Fibroblast of pulmonary artery (primary cell): Measurements from ENCODE around the gene PCSK5.

Source experiments
- DNase-seq: peaks from one replicate; pipeline ENCODE4 v3.0.0-alpha.2; 2010; ENCODE audit warnings: low read depth
- H3K4me3 ChIP-seq: replicated peaks from 2 replicates; pipeline ENCODE4 v1.5.1; 2011; ENCODE audit warnings: low read depth, mild to moderate bottlenecking, control low read depth, low read length, moderate library complexity
- TF ChIP-seq, protein P1 (sequence below): IDR thresholded peaks from 2 replicates; pipeline ENCODE4 v1.5.1; 2011; ENCODE audit warnings: mild to moderate bottlenecking, control low read depth, low read length, inconsistent platforms; ENCODE audit errors: missing control alignments

PCSK5 gene

DNA sequence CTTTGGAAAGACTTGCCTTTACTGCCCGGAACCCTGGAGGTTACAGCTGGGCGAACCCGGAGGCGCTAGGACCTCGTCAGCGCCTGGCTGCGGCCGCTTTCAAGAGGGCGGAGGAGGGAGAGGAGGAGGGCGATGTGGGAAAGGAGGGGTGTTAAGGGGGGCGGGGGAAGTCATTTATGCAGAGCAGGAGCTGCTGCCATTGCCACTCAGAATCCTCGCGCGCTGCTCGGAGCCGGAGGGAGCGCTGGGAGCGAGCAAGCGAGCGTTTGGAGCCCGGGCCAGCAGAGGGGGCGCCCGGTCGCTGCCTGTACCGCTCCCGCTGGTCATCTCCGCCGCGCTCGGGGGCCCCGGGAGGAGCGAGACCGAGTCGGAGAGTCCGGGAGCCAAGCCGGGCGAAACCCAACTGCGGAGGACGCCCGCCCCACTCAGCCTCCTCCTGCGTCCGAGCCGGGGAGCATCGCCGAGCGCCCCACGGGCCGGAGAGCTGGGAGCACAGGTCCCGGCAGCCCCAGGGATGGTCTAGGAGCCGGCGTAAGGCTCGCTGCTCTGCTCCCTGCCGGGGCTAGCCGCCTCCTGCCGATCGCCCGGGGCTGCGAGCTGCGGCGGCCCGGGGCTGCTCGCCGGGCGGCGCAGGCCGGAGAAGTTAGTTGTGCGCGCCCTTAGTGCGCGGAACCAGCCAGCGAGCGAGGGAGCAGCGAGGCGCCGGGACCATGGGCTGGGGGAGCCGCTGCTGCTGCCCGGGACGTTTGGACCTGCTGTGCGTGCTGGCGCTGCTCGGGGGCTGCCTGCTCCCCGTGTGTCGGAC, at the start of gene PCSK5:
Gene PCSK5 (plus strand): TSS at position 202 of the 805 bp plus-strand sequence. CDS start 509 bp downstream, at position 711.
- H3K4me3 ChIP-seq: peak within 1 kb of the TSS; percentile 72
- TF ChIP-seq, protein P1, sequence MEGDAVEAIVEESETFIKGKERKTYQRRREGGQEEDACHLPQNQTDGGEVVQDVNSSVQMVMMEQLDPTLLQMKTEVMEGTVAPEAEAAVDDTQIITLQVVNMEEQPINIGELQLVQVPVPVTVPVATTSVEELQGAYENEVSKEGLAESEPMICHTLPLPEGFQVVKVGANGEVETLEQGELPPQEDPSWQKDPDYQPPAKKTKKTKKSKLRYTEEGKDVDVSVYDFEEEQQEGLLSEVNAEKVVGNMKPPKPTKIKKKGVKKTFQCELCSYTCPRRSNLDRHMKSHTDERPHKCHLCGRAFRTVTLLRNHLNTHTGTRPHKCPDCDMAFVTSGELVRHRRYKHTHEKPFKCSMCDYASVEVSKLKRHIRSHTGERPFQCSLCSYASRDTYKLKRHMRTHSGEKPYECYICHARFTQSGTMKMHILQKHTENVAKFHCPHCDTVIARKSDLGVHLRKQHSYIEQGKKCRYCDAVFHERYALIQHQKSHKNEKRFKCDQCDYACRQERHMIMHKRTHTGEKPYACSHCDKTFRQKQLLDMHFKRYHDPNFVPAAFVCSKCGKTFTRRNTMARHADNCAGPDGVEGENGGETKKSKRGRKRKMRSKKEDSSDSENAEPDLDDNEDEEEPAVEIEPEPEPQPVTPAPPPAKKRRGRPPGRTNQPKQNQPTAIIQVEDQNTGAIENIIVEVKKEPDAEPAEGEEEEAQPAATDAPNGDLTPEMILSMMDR: peak; percentile 12
- peak; percentile 96 for DNase-seq

DNA sequence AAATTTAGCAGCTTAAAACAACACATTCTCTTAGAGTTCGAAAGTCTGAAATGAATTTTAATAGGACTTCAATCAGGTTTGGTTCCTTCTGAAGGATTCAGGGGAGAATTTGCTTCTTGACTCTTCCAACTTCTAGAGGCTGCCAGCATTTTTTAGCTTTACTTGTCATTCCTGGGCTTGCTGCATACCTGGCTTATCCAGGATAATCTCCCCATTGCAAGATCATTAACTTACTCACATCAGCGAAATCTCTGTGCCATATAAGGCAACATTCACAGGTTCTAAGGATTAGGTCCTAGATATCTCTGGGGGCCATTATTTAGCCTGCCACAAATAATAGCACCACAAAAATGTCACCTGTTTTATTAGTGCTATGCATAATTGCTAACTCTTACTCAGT, 46.2 kb upstream of the PCSK5 start:
- TF ChIP-seq, protein P1: no peak
- no peak overlapping the region for H3K4me3 ChIP-seq
- no peak for DNase-seq

DNA sequence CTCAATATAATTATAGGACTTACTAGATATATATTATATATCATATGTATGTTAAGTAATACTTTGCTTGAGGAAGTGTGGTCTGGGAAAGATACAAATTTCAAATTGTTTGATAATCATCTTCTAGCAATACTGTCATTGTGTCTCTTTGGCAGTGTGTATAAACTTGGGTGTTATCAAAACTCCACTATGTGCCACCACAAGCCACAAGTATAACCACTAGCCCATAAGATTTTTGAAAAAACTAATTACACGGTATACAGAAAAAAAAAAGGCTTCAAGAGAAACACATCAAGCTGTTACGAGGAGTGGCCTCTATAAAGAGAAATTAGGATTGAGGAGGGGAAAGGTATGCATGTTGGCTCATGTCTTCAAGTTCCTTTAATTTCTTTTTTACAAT, 44.7 kb upstream of the PCSK5 start:
- TF ChIP-seq, protein P1: no peak
- DNase-seq: no peak
- no peak overlapping the region for H3K4me3 ChIP-seq

DNA sequence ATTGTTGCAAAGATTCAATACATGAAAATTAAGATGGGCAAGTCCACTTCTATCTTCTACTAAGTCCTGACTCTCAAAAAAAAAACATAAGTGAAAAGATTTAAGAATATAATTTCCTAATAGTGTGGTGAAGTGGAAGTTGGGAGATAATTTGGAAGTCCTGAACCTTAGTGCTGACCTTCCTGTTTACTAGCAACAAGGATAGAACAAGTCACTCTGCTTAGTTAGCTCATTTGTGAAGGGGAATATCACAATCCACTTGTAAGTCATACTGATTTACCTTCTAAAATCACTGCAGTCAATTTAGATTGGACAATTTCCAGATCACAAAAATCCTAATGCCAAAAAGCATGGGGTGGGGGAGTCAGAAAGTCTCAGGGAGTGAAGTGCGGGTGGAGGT, 43.4 kb upstream of the PCSK5 start:
- TF ChIP-seq, protein P1: no peak
- DNase-seq: no peak
- no peak overlapping the region for H3K4me3 ChIP-seq

DNA sequence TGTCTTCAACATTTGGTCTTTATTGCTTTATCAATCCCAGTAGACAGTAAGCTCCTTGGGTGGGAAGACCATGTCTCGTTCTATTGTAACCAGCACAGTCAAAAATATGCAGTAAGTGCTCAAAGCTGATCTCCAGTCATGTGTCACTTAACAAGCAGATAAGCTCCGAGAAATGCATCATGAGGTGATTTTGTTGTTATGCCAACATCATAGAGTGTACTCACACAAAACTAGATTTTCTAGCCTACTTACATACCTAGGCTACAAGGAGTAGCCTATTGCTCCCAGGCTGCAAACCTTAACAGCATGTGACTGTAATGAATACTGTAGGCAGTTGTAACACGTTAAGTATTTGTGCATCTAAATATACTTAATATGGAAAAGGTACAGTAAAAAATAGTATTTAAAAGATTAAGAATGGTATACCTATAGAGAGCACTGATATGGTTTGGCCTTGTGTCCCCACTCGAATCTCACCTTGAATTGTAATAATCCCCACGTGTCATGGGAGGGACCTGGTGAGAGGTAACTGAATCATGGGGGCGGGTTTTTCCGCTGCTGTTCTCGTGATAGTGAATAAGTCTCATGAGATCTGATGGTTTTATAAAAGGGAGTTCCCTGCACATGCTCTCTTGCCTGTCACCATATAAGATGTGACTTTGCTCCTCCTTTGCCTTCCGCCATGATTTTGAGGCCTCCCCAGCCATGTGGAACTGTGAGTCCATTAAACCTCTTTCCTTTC, 39.8 kb upstream of the PCSK5 start:
- TF ChIP-seq, protein P1: no peak
- H3K4me3 ChIP-seq: no peak overlapping the region
- no peak for DNase-seq

DNA sequence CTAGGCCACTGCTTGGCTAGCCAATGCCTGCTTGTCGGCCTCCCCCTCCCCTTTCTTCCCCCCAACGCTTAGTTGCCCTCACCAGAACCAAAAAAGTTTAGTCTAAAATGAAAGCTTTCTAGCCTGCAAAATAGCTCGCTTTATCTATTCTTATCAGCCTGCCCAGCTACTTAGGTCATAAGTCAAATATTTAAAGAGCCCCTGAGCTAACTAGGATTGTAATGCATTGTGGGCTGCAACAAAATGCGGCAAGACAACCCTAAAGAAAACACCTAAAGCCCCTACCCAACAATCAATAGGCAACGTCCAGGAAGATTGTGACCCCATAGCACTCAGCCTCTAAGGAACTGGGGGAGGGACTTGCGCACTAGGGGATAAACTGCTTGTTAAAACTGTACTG, 38.6 kb upstream of the PCSK5 start:
- no peak overlapping the region for H3K4me3 ChIP-seq
- no peak for DNase-seq
- TF ChIP-seq, protein P1: no peak
